GM23338 (cell line): ENCODE results near the gene MAD2L1BP.

Source experiments
- CREB1 ChIP-seq: fragments of 250-450 bp; sonication (Bioruptor Pico); IDR thresholded peaks from 2 replicates; pipeline ENCODE4 v1.5.0; 2020; ENCODE audit warnings: low read depth, mild to moderate bottlenecking, moderate library complexity
- EZH2 ChIP-seq: fragments of 200-600 bp; sonication (generic); IDR thresholded peaks from one replicate; pipeline ENCODE4 v1.8.0; 2017; ENCODE audit warnings: antibody characterized with exemption, mild to moderate bottlenecking, low read depth; ENCODE audit not compliant: unreplicated experiment
- EZH2phosphoT487 ChIP-seq: fragments of 200-600 bp; sonication (generic); IDR thresholded peaks from one replicate; pipeline ENCODE4 v1.8.1; 2018; ENCODE audit warnings: antibody characterized with exemption; ENCODE audit not compliant: unreplicated experiment
- JUNB ChIP-seq: IDR thresholded peaks from one replicate; pipeline ENCODE4 v1.6.1; 2016; ENCODE audit warnings: antibody characterized with exemption; ENCODE audit not compliant: unreplicated experiment
- POLR2AphosphoS5 ChIP-seq: IDR thresholded peaks from 2 replicates; pipeline ENCODE4 v1.6.1; 2016; ENCODE audit warnings: antibody characterized with exemption, low read depth
- TF ChIP-seq, protein P1 (sequence below), 2 experiments: fragments of 200-600 bp in 1 of 2; sonication (generic) in 1 of 2; conservative IDR thresholded peaks; 2 replicates each; pipeline versions ENCODE4 v1.5.1 to v1.6.1; 2016 to 2017; ENCODE audit warnings: antibody characterized with exemption in 2 of 2, low read depth in 2 of 2, mild to moderate bottlenecking in 2 of 2, moderate library complexity in 1 of 2
- TF ChIP-seq, protein P2 (sequence below): IDR thresholded peaks from one replicate; pipeline ENCODE4 v1.6.1; 2018; ENCODE audit warnings: antibody characterized with exemption; ENCODE audit not compliant: unreplicated experiment

DNA sequence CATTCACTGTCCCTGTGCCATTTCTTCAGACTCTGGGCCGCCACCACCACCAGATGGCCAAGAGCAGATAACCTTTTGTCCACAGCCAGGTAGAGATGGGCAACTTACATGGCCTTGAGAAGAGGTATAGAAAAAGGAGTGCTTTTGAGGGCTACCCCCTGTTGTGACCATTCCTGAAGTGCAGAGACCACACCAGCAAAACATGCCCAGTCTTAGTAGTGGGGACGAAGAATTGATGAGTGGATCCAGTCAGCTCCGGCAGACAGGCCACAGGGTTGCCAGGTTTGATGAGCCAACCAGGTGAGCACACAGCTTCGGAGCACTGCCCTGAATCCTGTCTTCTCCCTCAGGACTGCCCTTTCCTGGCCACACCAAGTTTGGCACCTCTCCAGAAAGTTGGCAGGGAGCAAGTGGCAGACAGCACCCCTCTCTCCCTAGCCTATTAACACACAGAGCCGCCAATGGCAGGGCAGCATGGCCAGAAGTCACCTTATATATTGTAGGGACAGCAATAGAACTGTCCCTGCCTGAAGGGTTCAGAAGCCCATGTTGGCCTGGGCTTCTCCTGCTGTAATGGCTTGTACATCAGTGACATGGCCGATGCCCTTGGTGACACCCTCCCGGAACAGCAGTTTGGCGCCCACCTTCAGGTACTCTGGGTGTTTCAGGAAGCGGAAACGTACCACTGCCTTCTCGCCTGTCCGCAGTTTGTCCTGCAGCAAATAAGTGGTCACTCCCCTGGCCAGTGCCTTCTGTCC, 14.4 kb upstream of the MAD2L1BP start:
- TF ChIP-seq, protein P1, sequence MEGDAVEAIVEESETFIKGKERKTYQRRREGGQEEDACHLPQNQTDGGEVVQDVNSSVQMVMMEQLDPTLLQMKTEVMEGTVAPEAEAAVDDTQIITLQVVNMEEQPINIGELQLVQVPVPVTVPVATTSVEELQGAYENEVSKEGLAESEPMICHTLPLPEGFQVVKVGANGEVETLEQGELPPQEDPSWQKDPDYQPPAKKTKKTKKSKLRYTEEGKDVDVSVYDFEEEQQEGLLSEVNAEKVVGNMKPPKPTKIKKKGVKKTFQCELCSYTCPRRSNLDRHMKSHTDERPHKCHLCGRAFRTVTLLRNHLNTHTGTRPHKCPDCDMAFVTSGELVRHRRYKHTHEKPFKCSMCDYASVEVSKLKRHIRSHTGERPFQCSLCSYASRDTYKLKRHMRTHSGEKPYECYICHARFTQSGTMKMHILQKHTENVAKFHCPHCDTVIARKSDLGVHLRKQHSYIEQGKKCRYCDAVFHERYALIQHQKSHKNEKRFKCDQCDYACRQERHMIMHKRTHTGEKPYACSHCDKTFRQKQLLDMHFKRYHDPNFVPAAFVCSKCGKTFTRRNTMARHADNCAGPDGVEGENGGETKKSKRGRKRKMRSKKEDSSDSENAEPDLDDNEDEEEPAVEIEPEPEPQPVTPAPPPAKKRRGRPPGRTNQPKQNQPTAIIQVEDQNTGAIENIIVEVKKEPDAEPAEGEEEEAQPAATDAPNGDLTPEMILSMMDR (conservative IDR thresholded peaks at IDR 0.05; ENCODE audit: low read depth in 2 of 2), result no peak
- TF ChIP-seq CREB1 (CRISPR knock-in tag), result no peak
- TF ChIP-seq, protein P2, sequence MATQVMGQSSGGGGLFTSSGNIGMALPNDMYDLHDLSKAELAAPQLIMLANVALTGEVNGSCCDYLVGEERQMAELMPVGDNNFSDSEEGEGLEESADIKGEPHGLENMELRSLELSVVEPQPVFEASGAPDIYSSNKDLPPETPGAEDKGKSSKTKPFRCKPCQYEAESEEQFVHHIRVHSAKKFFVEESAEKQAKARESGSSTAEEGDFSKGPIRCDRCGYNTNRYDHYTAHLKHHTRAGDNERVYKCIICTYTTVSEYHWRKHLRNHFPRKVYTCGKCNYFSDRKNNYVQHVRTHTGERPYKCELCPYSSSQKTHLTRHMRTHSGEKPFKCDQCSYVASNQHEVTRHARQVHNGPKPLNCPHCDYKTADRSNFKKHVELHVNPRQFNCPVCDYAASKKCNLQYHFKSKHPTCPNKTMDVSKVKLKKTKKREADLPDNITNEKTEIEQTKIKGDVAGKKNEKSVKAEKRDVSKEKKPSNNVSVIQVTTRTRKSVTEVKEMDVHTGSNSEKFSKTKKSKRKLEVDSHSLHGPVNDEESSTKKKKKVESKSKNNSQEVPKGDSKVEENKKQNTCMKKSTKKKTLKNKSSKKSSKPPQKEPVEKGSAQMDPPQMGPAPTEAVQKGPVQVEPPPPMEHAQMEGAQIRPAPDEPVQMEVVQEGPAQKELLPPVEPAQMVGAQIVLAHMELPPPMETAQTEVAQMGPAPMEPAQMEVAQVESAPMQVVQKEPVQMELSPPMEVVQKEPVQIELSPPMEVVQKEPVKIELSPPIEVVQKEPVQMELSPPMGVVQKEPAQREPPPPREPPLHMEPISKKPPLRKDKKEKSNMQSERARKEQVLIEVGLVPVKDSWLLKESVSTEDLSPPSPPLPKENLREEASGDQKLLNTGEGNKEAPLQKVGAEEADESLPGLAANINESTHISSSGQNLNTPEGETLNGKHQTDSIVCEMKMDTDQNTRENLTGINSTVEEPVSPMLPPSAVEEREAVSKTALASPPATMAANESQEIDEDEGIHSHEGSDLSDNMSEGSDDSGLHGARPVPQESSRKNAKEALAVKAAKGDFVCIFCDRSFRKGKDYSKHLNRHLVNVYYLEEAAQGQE, result no peak
- TF ChIP-seq EZH2, result no peak
- TF ChIP-seq EZH2phosphoT487, result no peak
- TF ChIP-seq POLR2AphosphoS5, result no peak
- TF ChIP-seq JUNB, result no peak
